GM19023 (cell line): Measurements from ENCODE around the gene ADCY5.
"Not testable (repeated sequence)": the region's sequence is repeated elsewhere in the genome, so short reads cannot be mapped to it uniquely, and the experiment has no call there.

Source experiments
- ATAC-seq: cut with Tn5 transposase; IDR thresholded peaks from one replicate; pipeline ENCODE4 v1.9.1; 2021; ENCODE audit warnings: mild to moderate bottlenecking, moderate library complexity; ENCODE audit not compliant: unreplicated experiment

The ADCY5 gene

GRCh38 chr3:123278446-123278845, 170.4 kb downstream of the ADCY5 start:
- ATAC-seq: no peak

GRCh38 chr3:123277106-123277505, 171.8 kb downstream of the ADCY5 start:
- no peak for ATAC-seq

GRCh38 chr3:123276346-123277006, 172.4 kb downstream of the ADCY5 start:
- no peak for ATAC-seq

- no peak for ATAC-seq
Measured at GRCh38 chr3:123275691-123276090, 173.2 kb downstream of the ADCY5 start.

GRCh38 chr3:123272547-123272946, 176.3 kb downstream of the ADCY5 start:
- no peak for ATAC-seq

GRCh38 chr3:123271466-123272159, 177.3 kb downstream of the ADCY5 start:
- ATAC-seq: no peak

GRCh38 chr3:123270818-123271217, 178.1 kb downstream of the ADCY5 start:
- ATAC-seq: no peak

- no peak for ATAC-seq
Measured at GRCh38 chr3:123267821-123268220, 181.1 kb downstream of the ADCY5 start.

GRCh38 chr3:123263941-123264340, 184.9 kb downstream of the ADCY5 start:
- no peak for ATAC-seq

- no peak for ATAC-seq
Measured at GRCh38 chr3:123262868-123263267, 186.0 kb downstream of the ADCY5 start.

GRCh38 chr3:123262226-123262625, 186.7 kb downstream of the ADCY5 start:
- ATAC-seq: no peak

GRCh38 chr3:123261666-123262065, 187.2 kb downstream of the ADCY5 start:
- ATAC-seq: no peak

- ATAC-seq: no peak
Measured at GRCh38 chr3:123258811-123259420, 190.0 kb downstream of the ADCY5 start.

- ATAC-seq: no peak
Measured at GRCh38 chr3:123258359-123258758, 190.5 kb downstream of the ADCY5 start.

GRCh38 chr3:123256256-123256655, 192.6 kb downstream of the ADCY5 start:
- ATAC-seq: no peak

- no peak for ATAC-seq
Measured at GRCh38 chr3:123246866-123247265, 202.0 kb downstream of the ADCY5 start.

GRCh38 chr3:123244128-123244527, 204.8 kb downstream of the ADCY5 start:
- ATAC-seq: no peak

- no peak for ATAC-seq
Measured at GRCh38 chr3:123239756-123240155, 209.1 kb downstream of the ADCY5 start.

GRCh38 chr3:123239186-123239585, 209.7 kb downstream of the ADCY5 start:
- ATAC-seq: not testable (repeated sequence)

- ATAC-seq: no peak
Measured at GRCh38 chr3:123236902-123237301, 212.0 kb downstream of the ADCY5 start.
